Activated naive CD4-positive, alpha-beta T cell treated with anti-CD3 and anti-CD28 coated beads for 36 hours (primary cell): Measurements from ENCODE around the gene LHCGR. TPM values are rescaled to one million over a fixed set of nuclear protein-coding genes. Genes with fewer than 3 reads are reported as not detected.
"Not testable (repeated sequence)": the region's sequence is repeated elsewhere in the genome, so short reads cannot be mapped to it uniquely, and the experiment has no call there.

Source experiments
- CTCF ChIA-PET: fragments of 350-600 bp; sonication (Branson Sonifier 250); formaldehyde crosslinking; loops from one replicate; lab custom pipeline; 2021; ENCODE audit warnings: antibody characterized with exemption; lab: Charles Lee
- DNase-seq: peaks from one replicate; pipeline ENCODE4 v3.0.0-alpha.2; 2020
- H3K27ac Mint-ChIP-seq: one replicate; pipeline ENCODE4 v1.8.0; 2021; ENCODE audit warnings: mild to moderate bottlenecking, mixed read lengths
- H3K27me3 Mint-ChIP-seq: one replicate; pipeline ENCODE4 v1.8.0; 2021; ENCODE audit warnings: low read depth, mixed read lengths
- H3K36me3 Mint-ChIP-seq: one replicate; pipeline ENCODE4 v1.8.0; 2021; ENCODE audit warnings: low read depth, mixed read lengths
- H3K4me1 Mint-ChIP-seq: one replicate; pipeline ENCODE4 v1.8.0; 2021; ENCODE audit warnings: low read depth, mixed read lengths
- H3K4me3 Mint-ChIP-seq: one replicate; pipeline ENCODE4 v1.8.0; 2021; ENCODE audit warnings: mild to moderate bottlenecking, moderate library complexity, mixed read lengths
- H3K9me3 Mint-ChIP-seq: one replicate; pipeline ENCODE4 v1.8.0; 2021; ENCODE audit warnings: mixed read lengths
- intact Hi-C: fragments of 100-400 bp; cut with micrococcal nuclease; formaldehyde crosslinking; loops from one replicate; pipeline ENCODE4 v1.15.1; 2023
- total RNA-seq, 2 experiments: library from RNA; stranded (reverse); gene quantifications; one replicate each; pipeline ENCODE4 v1.2.3, GENCODE V29; 2021

LHCGR gene
- total RNA-seq, 2 experiments from 2014 or later: not detected

DNA sequence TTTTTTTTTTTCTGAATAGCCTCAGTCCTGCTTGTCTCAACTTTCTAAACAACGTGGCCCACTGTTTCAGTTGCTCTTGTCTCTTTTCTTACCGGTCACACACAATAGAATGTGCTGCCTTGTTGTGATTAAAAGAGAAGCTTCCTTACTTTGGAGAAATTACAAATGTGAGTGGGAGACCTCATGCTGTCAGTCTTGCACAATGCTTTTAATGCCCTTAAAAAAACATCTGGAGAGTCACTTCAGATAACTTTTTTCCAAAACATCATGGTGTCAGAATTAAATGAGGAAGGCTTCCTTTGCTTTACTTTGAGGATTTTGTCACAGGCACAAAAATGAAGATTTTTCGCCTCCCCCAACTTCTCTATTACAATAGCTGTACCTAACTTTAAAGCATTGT is 37.7 kb downstream of the LHCGR start:
- no peaks in the 10 kb centered on the region for H3K9me3 Mint-ChIP-seq
- intact Hi-C loops: no loop called here
- no peak overlapping the region for H3K4me3 Mint-ChIP-seq
- DNase-seq: no peak
- peaks cover 4% of the 10 kb centered on the region for H3K4me1 Mint-ChIP-seq
- CTCF ChIA-PET: no interaction called here
- no peak overlapping the region for H3K27ac Mint-ChIP-seq
- peaks cover 5% of the 10 kb centered on the region for H3K27me3 Mint-ChIP-seq
- no peaks in the 10 kb centered on the region for H3K36me3 Mint-ChIP-seq

DNA sequence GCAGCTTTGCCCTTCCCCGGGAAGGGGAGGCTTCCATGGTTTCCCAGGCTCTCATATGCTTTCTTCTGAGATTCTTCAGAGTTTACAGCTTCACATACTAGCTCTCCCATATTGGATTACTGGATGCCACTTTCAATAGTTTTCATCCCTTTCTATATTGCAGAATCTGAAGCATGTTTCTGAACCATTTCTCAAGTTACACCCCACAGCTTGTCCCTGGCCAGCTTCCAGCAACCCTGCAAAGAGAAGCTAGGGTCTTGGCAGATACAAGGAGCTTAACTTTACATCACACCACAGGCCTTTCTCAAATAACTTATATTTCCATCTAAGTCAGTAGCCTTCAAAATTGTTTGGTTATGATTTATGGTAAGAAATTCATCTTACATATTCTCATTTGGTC is 39.6 kb downstream of the LHCGR start:
- H3K4me1 Mint-ChIP-seq: peaks cover 4% of the 10 kb centered on the region
- DNase-seq: no peak
- H3K36me3 Mint-ChIP-seq: no peaks in the 10 kb centered on the region
- intact Hi-C loops: no loop called here
- H3K4me3 Mint-ChIP-seq: no peak overlapping the region
- H3K27me3 Mint-ChIP-seq: peaks cover 5% of the 10 kb centered on the region
- CTCF ChIA-PET: interaction anchor here (0.8 kb wide), 1 partner anchor 9 kb away, joined by 4 read pairs; no protein-coding TSS in a partner anchor
- H3K9me3 Mint-ChIP-seq: no peaks in the 10 kb centered on the region
- no peak overlapping the region for H3K27ac Mint-ChIP-seq

DNA sequence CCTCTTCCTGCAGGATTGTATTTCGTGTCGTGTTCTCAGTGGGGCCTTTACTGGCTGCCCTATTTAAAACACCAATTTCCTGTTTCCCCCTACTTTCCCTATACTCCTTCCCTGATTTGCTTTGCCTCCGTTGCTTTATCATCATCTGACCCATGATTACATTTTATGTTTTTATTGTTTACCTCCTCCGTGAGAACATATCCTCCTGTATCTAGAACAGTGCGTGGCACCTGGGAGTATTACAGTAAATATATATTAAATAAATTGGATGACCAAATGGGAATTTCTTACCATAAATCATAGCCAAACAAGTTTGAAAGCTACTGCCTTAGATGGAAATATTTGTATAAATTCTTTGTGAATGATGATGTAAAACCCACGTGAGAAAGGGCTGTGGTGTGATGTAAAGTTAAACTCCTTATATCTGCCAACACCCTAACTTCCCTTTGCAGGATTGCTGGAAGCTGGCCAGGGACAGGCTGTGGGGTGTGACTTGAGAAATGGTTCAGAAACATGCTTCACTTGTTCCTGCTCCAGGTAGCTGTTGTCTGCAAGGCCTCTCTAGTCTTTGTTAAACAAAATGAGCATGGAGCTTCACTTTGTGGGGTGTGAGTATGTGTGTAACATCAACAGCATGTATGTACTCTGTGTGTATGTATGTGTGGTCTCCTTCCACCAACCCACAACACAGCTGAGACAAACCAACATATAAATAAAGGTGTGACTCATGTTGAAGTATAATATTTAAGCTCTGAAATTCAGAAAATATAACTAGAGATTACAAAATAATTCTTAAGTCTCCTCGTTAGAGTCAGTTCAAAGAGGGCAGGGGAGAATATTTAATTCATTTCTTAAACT is 40.3 kb downstream of the LHCGR start:
- DNase-seq: no peak
- Mint-ChIP-seq H3K4me3 (no peak overlapping the region), H3K27ac (no peak overlapping the region), H3K9me3 (no peaks in the 10 kb centered on the region), H3K4me1 (peaks cover 4% of the 10 kb centered on the region), H3K27me3 (peaks cover 7% of the 10 kb centered on the region), H3K36me3 (no peaks in the 10 kb centered on the region)
- CTCF ChIA-PET: interaction anchor here (0.8 to 0.9 kb wide), 2 partner anchors 8 to 15 kb away, joined by 3 to 4 read pairs; no protein-coding TSS in a partner anchor
- intact Hi-C loops: no loop called here

DNA sequence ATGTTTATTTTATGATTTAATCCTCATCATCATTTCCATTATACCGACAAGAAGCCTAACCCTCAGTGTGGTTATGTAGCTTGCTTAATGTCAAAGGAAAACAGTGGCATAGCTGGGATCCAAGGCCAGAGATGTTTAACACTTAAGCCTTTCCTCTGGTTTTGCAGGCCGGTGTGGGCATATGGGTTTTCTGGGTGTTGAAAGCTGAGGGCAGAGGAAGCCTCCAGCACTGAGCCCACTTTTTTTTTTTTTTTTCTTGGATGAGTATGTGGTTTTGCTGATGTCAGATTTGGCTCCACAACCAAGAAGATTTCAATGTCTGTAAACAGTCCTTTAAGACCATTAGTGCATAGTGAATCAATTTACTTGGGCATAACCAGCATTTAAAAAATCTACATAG is 41.3 kb downstream of the LHCGR start:
- Mint-ChIP-seq H3K4me3 (no peak overlapping the region), H3K27ac (no peak overlapping the region), H3K9me3 (no peaks in the 10 kb centered on the region), H3K4me1 (peaks cover 4% of the 10 kb centered on the region), H3K36me3 (no peaks in the 10 kb centered on the region), H3K27me3 (peaks cover 7% of the 10 kb centered on the region)
- intact Hi-C loops: no loop called here
- no peak for DNase-seq
- CTCF ChIA-PET: no interaction called here

DNA sequence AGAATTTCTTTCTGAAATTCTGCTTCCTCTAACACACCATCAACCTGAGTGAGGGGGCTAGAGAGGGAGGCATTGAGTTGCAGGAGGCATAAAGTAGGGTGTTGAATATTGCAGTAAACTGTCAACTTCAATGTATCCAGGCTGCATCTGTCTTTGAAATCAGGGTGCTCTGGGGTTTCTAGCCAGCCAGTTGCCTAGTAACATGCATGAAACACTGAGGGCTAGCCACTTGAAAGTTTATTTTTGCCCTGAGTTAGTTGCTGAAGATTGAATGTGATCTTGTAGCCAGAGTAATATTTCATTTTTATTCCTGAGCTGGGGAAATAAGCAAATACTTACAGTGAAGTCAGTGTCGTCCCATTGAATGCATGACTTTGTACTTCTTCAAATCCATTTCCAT is 41.9 kb downstream of the LHCGR start:
- H3K4me1 Mint-ChIP-seq: peaks cover 4% of the 10 kb centered on the region
- CTCF ChIA-PET: no interaction called here
- no peak overlapping the region for H3K4me3 Mint-ChIP-seq
- DNase-seq: no peak
- no peak overlapping the region for H3K27ac Mint-ChIP-seq
- H3K27me3 Mint-ChIP-seq: peaks cover 7% of the 10 kb centered on the region
- H3K9me3 Mint-ChIP-seq: no peaks in the 10 kb centered on the region
- H3K36me3 Mint-ChIP-seq: no peaks in the 10 kb centered on the region
- intact Hi-C loops: no loop called here

DNA sequence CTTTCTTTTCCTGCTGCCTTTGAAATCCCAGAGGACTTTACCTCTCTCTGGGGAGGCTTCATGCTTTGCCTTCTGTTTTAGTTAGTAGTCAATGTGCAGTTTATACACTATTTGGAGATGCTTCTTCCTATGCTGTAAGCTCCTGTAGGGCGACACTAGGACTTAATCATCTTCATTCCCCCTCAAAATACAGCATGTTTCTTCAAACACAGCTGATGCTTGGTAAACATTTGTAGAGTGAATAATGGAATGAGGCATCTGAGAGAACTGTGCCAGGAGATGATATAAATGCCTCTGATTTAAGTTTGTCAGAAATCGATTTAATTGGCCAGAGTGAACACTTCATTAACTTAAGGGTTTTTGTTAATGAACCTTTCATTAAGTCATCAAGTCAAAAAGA is 43.4 kb downstream of the LHCGR start:
- Mint-ChIP-seq H3K4me1 (peaks cover 4% of the 10 kb centered on the region), H3K4me3 (no peak overlapping the region), H3K36me3 (no peaks in the 10 kb centered on the region), H3K9me3 (no peaks in the 10 kb centered on the region), H3K27me3 (peaks cover 7% of the 10 kb centered on the region), H3K27ac (no peak overlapping the region)
- intact Hi-C loops: no loop called here
- DNase-seq: no peak
- CTCF ChIA-PET: no interaction called here

DNA sequence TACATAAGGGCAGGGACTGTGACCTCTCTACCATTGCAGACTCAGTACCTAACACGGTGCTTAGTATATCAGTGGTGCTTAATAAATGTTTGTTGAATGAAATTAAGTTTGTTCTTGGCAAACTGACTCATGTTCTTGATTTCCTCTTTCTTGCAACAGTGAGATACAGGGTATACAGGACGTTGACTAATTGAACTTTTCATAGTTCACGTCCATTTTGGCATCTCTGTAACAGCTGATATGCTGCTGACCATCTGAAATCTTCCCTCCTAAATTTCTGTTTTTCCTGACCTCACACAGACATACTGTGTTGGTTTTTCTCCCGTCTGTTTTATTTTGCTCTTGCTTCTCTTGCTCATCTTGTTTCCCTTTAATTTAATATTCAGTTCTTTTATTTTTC is 44.2 kb downstream of the LHCGR start:
- intact Hi-C loops: no loop called here
- CTCF ChIA-PET: no interaction called here
- H3K27ac Mint-ChIP-seq: no peak overlapping the region
- peaks cover 9% of the 10 kb centered on the region for H3K27me3 Mint-ChIP-seq
- no peaks in the 10 kb centered on the region for H3K36me3 Mint-ChIP-seq
- DNase-seq: no peak
- H3K4me1 Mint-ChIP-seq: peaks cover 4% of the 10 kb centered on the region
- no peak overlapping the region for H3K4me3 Mint-ChIP-seq
- no peaks in the 10 kb centered on the region for H3K9me3 Mint-ChIP-seq

DNA sequence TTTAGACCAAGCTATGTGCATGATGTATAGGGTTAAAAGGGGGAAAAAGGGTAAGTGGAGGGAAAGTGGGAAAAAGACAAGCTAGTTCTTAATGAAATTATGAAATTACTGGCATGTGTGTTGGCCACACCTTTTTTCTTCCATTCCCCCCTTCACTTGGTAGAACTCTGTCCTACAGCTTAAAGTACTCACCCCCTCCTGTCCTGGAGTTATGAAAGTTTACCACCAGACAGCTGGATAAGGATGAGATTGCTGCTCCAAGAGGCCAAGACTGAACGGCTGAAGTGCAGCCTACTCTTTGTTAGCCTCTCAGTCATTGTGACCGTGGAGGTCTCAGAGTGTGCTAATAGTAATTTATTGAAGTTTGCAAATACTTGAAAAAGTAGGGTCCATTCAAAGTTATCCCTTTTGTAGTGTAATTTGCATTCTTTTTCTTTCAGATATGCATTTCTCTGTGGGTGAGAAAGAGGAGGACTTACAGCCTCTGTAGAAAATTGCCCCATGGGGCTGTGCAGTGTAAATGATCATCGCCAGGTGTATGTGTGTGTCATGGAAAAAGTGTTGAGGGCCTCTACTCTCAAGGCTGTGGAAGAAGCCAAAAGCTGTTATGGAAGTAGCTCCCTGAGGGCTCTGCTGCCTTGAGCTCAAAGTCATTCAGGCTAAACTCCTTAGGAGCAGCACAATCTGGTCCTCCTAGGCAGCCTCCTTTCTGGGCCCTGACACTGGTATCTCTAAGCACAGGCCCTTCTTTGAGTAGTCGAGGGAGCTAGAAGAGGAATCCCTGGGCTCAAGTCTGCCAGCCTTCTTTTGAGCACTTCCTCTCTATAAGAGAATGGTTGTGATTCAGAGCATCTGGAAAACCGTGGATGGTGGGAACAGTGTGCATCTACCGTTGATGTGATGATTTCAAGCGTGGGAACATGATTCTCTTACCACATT is 46.2 kb downstream of the LHCGR start:
- Mint-ChIP-seq H3K9me3 (no peaks in the 10 kb centered on the region), H3K36me3 (no peaks in the 10 kb centered on the region), H3K27ac (no peak overlapping the region)

DNA sequence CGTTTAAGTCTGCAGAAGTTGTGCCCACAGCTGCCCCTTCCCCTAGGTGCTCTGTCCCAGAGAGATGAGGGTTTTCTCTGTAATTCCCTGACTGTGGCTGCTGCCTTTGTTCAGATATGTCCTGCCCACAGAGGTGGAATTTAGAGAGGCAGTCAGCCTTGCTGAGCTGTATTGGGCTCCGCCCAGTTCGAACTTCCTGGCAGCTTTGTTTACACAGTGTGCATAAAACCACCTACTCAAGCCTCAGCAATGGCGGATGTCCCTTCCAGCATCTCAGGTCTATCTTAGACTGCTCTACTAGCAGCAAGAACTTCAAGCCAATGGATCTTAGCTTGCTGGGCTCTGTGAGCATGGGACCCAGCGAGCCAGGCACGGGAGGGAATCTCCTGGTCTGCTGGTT is 48.1 kb downstream of the LHCGR start:
- no peaks in the 10 kb centered on the region for H3K36me3 Mint-ChIP-seq
- H3K27me3 Mint-ChIP-seq: peaks cover 6% of the 10 kb centered on the region
- intact Hi-C loops: no loop called here
- H3K27ac Mint-ChIP-seq: no peak overlapping the region
- DNase-seq: peak; percentile 49
- H3K9me3 Mint-ChIP-seq: peaks cover 8% of the 10 kb centered on the region
- H3K4me3 Mint-ChIP-seq: no peak overlapping the region
- H3K4me1 Mint-ChIP-seq: no peaks in the 10 kb centered on the region
- CTCF ChIA-PET: interaction anchor here (1.1 kb wide), 1 partner anchor 8 kb away, joined by 4 read pairs; no protein-coding TSS in a partner anchor

More for the DNA sequence above, 46.2 kb downstream of the LHCGR start:
- no peak overlapping the region for H3K4me3 Mint-ChIP-seq
- CTCF ChIA-PET: no interaction called here
- peaks cover 9% of the 10 kb centered on the region for H3K27me3 Mint-ChIP-seq
- peaks cover 4% of the 10 kb centered on the region for H3K4me1 Mint-ChIP-seq
- intact Hi-C loops: no loop called here
- DNase-seq: no peak

DNA sequence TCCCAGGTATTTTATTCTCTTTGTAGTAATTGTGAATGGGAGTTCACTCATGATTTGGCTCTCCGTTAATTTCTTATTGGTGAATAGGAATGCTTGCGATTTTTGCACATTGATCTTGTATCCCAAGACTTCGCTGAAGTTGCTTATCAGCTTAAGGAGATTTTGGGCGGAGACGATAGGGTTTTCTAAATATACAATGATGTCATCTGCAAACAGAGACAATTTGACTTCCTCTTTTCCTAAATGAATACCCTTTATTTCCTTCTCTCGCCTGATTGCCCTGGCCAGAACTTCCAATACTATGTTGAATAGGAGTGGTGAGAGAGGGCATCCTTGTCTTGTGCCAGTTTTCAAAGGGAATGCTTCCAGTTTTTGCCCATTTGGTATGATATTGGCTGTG is 51.9 kb downstream of the LHCGR start:
- H3K4me1 Mint-ChIP-seq, DNase-seq, H3K4me3 Mint-ChIP-seq, H3K36me3 Mint-ChIP-seq, intact Hi-C loops, H3K27me3 Mint-ChIP-seq, CTCF ChIA-PET, H3K27ac Mint-ChIP-seq, H3K9me3 Mint-ChIP-seq: not testable (repeated sequence)

DNA sequence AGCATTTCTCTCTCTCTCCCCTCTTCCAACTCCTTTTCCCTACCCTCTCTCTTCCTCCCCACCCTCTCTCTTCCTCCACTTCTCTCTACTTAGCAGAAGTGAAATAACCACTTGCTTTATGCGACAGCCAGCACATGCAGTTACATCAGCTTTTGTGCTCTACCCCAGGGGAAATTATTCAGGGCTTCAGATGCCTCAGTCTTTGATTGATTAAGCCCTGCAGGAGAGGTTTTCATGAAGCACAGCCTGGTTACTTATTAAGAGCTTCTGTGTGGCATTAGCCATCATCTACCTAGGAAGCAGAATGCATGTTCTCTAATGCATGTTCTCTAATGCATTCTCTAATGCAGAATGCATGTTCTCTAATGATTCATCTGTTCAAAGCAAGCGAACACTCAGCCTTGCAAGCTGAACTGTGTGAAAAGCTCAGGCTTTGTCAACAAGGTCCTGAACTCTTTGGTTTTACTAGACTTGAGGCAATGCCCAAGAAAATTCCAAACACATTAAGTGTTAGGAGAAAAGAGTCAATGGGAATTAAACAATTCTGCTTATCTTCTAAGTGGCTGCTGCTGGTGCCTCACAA is 56.1 kb downstream of the LHCGR start:
- no peak for DNase-seq
- Mint-ChIP-seq H3K4me1 (no peaks in the 10 kb centered on the region), H3K9me3 (peaks cover 8% of the 10 kb centered on the region), H3K36me3 (no peaks in the 10 kb centered on the region), H3K4me3 (no peak overlapping the region), H3K27me3 (no peaks in the 10 kb centered on the region), H3K27ac (no peak overlapping the region)
- intact Hi-C loops: no loop called here
- CTCF ChIA-PET: no interaction called here

DNA sequence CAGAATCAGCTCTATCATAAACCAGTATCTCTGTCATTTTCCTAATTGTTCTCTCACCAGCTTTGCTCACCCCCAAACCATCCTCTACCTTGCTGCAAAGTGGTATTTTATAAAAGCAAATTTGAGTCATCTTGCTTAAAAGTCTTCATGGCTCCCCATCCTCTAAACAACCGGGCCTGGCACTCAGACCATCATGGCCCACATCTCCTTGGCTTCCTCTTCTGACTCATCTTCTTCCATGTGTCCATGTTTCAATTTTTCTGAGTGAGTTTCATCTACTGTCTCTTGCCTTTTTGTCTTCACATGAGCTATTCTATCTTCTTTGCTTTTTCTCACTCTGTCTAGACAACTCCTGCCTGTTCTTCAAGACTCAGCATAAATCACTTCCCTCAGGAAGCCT is 58.6 kb downstream of the LHCGR start:
- Mint-ChIP-seq H3K27ac (no peak overlapping the region), H3K27me3 (no peaks in the 10 kb centered on the region), H3K36me3 (no peaks in the 10 kb centered on the region), H3K4me1 (no peaks in the 10 kb centered on the region), H3K4me3 (no peak overlapping the region), H3K9me3 (no peaks in the 10 kb centered on the region)
- DNase-seq: no peak
- intact Hi-C loops: no loop called here
- CTCF ChIA-PET: no interaction called here
